DMS153 (cell line): ENCODE measurements around the gene HENMT1.
"Not testable (repeated sequence)": the region's sequence is repeated elsewhere in the genome, so short reads cannot be mapped to it uniquely, and the experiment has no call there.

Experiments used
- DNase-seq: peaks from one replicate; lab custom pipeline; 2025; lab: John Stamatoyannopoulos, UW

Gene HENMT1

GRCh38 chr1:108671143-108671542 is 10.2 kb upstream of the HENMT1 start:
- DNase-seq: no peak

- DNase-seq: no peak
These were observed 9.4 kb upstream of the HENMT1 start for GRCh38 chr1:108670131-108670773.

GRCh38 chr1:108669679-108670078 is 8.8 kb upstream of the HENMT1 start:
- DNase-seq: no peak

- no peak for DNase-seq
These were observed 7.9 kb upstream of the HENMT1 start for GRCh38 chr1:108668777-108669176.

GRCh38 chr1:108667422-108667821 is 6.5 kb upstream of the HENMT1 start:
- DNase-seq: not testable (repeated sequence)

GRCh38 chr1:108665771-108666170 is 4.9 kb upstream of the HENMT1 start:
- no peak for DNase-seq

- no peak for DNase-seq
These were observed 4.2 kb upstream of the HENMT1 start for GRCh38 chr1:108665067-108665466.

- DNase-seq: no peak
These were observed 3.6 kb upstream of the HENMT1 start for GRCh38 chr1:108664481-108664880.

GRCh38 chr1:108663074-108663473 is 2.2 kb upstream of the HENMT1 start:
- no peak for DNase-seq

GRCh38 chr1:108657356-108658080 is 3.4 kb downstream of the HENMT1 start:
- DNase-seq: no peak

- DNase-seq: no peak
These were observed 7.3 kb downstream of the HENMT1 start for GRCh38 chr1:108653431-108654105.

- peak; percentile 47 for DNase-seq
These were observed 14.1 kb downstream of the HENMT1 start for GRCh38 chr1:108646648-108647269.

GRCh38 chr1:108646265-108646647 is 14.6 kb downstream of the HENMT1 start:
- DNase-seq: no peak

- no peak for DNase-seq
These were observed 15.2 kb downstream of the HENMT1 start for GRCh38 chr1:108645564-108646184.

GRCh38 chr1:108644984-108645383 is 15.9 kb downstream of the HENMT1 start:
- DNase-seq: no peak

GRCh38 chr1:108643492-108644335 is 17.2 kb downstream of the HENMT1 start:
- DNase-seq: peak; percentile 54

GRCh38 chr1:108640863-108641262 is 20.0 kb downstream of the HENMT1 start:
- not testable (repeated sequence) for DNase-seq

- DNase-seq: no peak
These were observed 20.9 kb downstream of the HENMT1 start for GRCh38 chr1:108639899-108640560.

- no peak for DNase-seq
These were observed 24.0 kb downstream of the HENMT1 start for GRCh38 chr1:108636876-108637275.

- DNase-seq: no peak
These were observed 26.4 kb downstream of the HENMT1 start for GRCh38 chr1:108634521-108634920.

GRCh38 chr1:108628665-108629064 is 32.2 kb downstream of the HENMT1 start:
- DNase-seq: no peak
